Measurements from ENCODE around the gene CADPS2.

The CADPS2 gene

GRCh38 chr7:122305475-122306319 is 580.6 kb downstream of the CADPS2 start:
- TF ChIP-seq SPI1 (IDR thresholded peaks at IDR 0.05; ENCODE audit: low read depth, low read length) (no peak), PAX5 (IDR thresholded peaks at IDR 0.05; ENCODE audit: insufficient read depth, low read length, severe bottlenecking) (no peak)
- DNase-seq (ENCODE audit: insufficient read length, low spot score) (no peak), FAIRE-seq (no peak)

GRCh38 chr7:122304996-122305421 is 581.3 kb downstream of the CADPS2 start:
- FAIRE-seq (no peak), DNase-seq (ENCODE audit: insufficient read length, low spot score) (no peak)
- TF ChIP-seq POLR2A (IDR thresholded peaks at IDR 0.05; ENCODE audit: low read depth, low read length) (no peak), SPI1 (IDR thresholded peaks at IDR 0.05; ENCODE audit: low read depth, low read length) (no peak), TAF1 (IDR thresholded peaks at IDR 0.05; ENCODE audit: low read depth, low read length) (no peak), POU2F2 (IDR thresholded peaks at IDR 0.05; ENCODE audit: low read depth, low read length) (no peak), PAX5 (IDR thresholded peaks at IDR 0.05; ENCODE audit: insufficient read depth, low read length, severe bottlenecking) (no peak), POLR2AphosphoS5 (IDR thresholded peaks at IDR 0.05; ENCODE audit: low read depth, low read length) (no peak)

- no peak for DNase-seq (ENCODE audit: insufficient read length, low spot score)
Measured at GRCh38 chr7:122304319-122304975, 581.8 kb downstream of the CADPS2 start, which contains the start of gene FEZF1. FEZF1 (minus strand) TSS chr7:122304750; CDS start chr7:122304437, 313 bp downstream.

GRCh38 chr7:122303531-122304318 is 582.5 kb downstream of the CADPS2 start:
- DNase-seq (ENCODE audit: insufficient read length, low spot score), result no peak
- no peak for FAIRE-seq
- TF ChIP-seq POLR2AphosphoS5 (IDR thresholded peaks at IDR 0.05; ENCODE audit: low read depth, low read length), result no peak
- TF ChIP-seq PAX5 (IDR thresholded peaks at IDR 0.05; ENCODE audit: insufficient read depth, low read length, severe bottlenecking), result no peak
- no peak for TF ChIP-seq POLR2A (IDR thresholded peaks at IDR 0.05; ENCODE audit: low read depth, low read length)
- TF ChIP-seq POU2F2 (IDR thresholded peaks at IDR 0.05; ENCODE audit: low read depth, low read length), result no peak
- TF ChIP-seq TAF1 (IDR thresholded peaks at IDR 0.05; ENCODE audit: low read depth, low read length), result no peak

More at GRCh38 chr7:122304319-122304975, 581.8 kb downstream of the CADPS2 start, which contains the start of gene FEZF1:
- FAIRE-seq, result no peak
- TF ChIP-seq PAX5 (IDR thresholded peaks at IDR 0.05; ENCODE audit: insufficient read depth, low read length, severe bottlenecking), result no peak

GRCh38 chr7:122302761-122303530 is 583.3 kb downstream of the CADPS2 start:
- TF ChIP-seq TAF1 (IDR thresholded peaks at IDR 0.05; ENCODE audit: low read depth, low read length), result no peak
- TF ChIP-seq POU2F2 (IDR thresholded peaks at IDR 0.05; ENCODE audit: low read depth, low read length), result no peak
- no peak for TF ChIP-seq POLR2AphosphoS5 (IDR thresholded peaks at IDR 0.05; ENCODE audit: low read depth, low read length)
- no peak for TF ChIP-seq PAX5 (IDR thresholded peaks at IDR 0.05; ENCODE audit: insufficient read depth, low read length, severe bottlenecking)
- no peak for TF ChIP-seq SPI1 (IDR thresholded peaks at IDR 0.05; ENCODE audit: low read depth, low read length)
- TF ChIP-seq POLR2A (IDR thresholded peaks at IDR 0.05; ENCODE audit: low read depth, low read length), result no peak
- DNase-seq (ENCODE audit: insufficient read length, low spot score), result no peak
- FAIRE-seq, result no peak

DNA sequence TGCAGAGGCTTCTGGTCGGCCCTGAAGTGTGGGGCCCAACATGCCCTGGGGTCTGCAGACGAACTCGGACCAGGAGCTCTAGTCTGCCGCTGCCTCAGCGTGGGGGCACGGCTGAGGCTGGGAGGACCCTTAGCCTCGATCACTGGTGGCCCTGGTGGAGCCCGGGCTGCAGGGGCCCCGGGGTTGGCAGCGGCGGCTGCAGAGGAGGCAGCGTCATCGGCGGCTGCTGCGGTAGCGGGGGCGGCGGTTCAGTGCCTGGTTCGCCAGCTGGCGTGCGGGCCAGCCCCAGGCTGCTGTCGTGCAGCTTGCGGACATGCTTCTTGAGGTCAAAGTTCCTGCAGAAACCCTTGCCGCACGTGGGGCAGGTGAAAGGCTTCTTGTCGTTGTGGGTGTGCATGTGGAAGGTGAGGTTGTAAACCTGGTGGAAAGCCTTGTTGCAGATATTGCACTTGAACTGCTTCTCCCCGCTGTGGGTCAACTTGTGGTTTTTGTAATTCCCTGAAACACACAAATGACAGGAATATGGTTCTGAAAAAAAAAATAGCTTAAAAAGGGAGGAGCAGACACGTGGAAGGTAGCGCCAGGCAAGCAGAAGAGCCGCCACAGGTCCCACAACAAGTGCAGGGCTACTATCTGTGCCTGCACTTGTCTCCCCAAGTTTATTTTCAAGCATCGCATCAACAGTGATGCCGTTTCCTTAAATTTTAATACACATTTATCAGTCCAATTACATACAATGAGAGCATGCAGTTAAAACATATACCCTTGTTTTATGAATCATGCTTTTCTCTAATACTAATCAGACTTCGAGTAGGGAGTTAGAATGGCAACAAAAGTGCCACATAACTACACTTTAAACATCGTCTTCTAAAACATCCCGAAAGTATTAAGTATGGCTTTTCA is 584.2 kb downstream of the CADPS2 start:
- FAIRE-seq, result no peak
- DNase-seq (ENCODE audit: insufficient read length, low spot score), result no peak

DNA sequence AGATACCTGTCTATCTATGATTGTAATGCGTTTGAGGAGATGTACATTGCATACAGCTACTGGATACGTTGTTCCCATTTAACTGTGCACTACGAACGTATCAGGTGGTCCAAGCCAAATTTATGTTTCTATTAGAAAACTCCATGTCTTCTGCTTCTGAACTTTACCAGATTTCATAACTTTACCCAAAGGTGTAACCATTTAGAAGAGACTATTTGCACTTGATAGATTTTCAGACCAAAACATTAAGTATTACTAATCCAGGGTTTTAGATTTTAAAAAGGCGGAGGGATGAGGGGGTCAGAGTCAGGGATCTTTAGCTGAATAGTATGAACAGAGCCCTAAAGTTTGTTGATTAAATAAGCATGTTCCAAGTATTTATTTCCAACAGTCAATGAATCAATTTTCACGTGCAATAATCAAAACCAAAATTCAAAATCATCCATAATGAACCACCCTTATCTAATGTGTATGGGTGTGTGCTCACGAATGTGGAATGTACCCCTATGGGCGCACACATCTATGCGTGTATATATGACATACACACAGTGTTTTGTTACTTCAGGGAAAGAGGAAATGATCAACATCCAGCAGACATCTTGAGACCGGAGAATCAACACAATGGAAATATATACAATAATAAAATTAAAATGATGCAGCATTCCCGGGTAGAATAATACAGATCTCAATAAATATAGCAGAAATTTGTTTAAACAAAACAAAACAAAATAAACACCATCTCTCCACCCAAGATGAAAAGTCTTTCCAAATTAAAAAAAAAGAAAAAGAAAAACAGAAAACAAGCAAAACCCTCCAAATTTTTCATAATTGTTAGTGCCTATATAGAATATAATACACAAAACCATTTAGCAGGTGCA is 585.1 kb downstream of the CADPS2 start:
- TF ChIP-seq POLR2AphosphoS5 (IDR thresholded peaks at IDR 0.05; ENCODE audit: low read depth, low read length) (no peak), POU2F2 (IDR thresholded peaks at IDR 0.05; ENCODE audit: low read depth, low read length) (no peak), SPI1 (IDR thresholded peaks at IDR 0.05; ENCODE audit: low read depth, low read length) (no peak)
- DNase-seq (ENCODE audit: insufficient read length, low spot score) (no peak), FAIRE-seq (no peak)

More for the DNA sequence above, 584.2 kb downstream of the CADPS2 start:
- TF ChIP-seq POLR2AphosphoS5 (IDR thresholded peaks at IDR 0.05; ENCODE audit: low read depth, low read length) (no peak), SPI1 (IDR thresholded peaks at IDR 0.05; ENCODE audit: low read depth, low read length) (no peak), POLR2A (IDR thresholded peaks at IDR 0.05; ENCODE audit: low read depth, low read length) (no peak), PAX5 (IDR thresholded peaks at IDR 0.05; ENCODE audit: insufficient read depth, low read length, severe bottlenecking) (no peak), TAF1 (IDR thresholded peaks at IDR 0.05; ENCODE audit: low read depth, low read length) (no peak), POU2F2 (IDR thresholded peaks at IDR 0.05; ENCODE audit: low read depth, low read length) (no peak)
